Body of pancreas (tissue), 4 donors: Measurements from ENCODE around the gene TTYH2. TPM values are rescaled to one million over a fixed set of nuclear protein-coding genes. Genes with fewer than 3 reads are reported as not detected.

ENCODE experiments used
- ATAC-seq: fragments of 150-250 bp; one replicate; pipeline ENCODE4 v1.9.1; 2016
- DNase-seq, 4 donors: peaks; one replicate each; pipeline ENCODE4 v3.0.0-alpha.2; 2019
- H3K27ac ChIP-seq, 4 donors: fragments of 200-600 bp; sonication (generic); 1 replicate in 3 of 4; 2 replicates in 1 of 4; pipeline versions ENCODE4 v1.5.1 to v1.6.1; 2016 to 2019; ENCODE audit warnings: mild to moderate bottlenecking in 1 of 4, mixed read lengths in 1 of 4, moderate library complexity in 1 of 4
- H3K27me3 ChIP-seq, 2 donors: fragments of 200-600 bp; sonication (generic); one replicate each; pipeline ENCODE4 v1.6.0; 2016; ENCODE audit warnings: mild to moderate bottlenecking in 1 of 2
- H3K36me3 ChIP-seq, 2 donors: fragments of 200-600 bp; sonication (generic); replicated peaks in 1 of 2; 2 replicates each; pipeline ENCODE4 v1.5.1; 2016; ENCODE audit warnings: low read depth in 2 of 2; ENCODE audit not compliant: insufficient read depth in 1 of 2
- H3K4me1 ChIP-seq: fragments of 200-600 bp; sonication (generic); one replicate; pipeline ENCODE4 v1.6.0; 2016
- H3K4me3 ChIP-seq, 2 donors: fragments of 200-600 bp; sonication (generic); 1 replicate in 1 of 2; 2 replicates in 1 of 2; pipeline ENCODE4 v1.5.1; 2016 to 2019
- H3K9me3 ChIP-seq, 3 donors: fragments of 200-600 bp; sonication (generic); 1 replicate in 2 of 3; 2 replicates in 1 of 3; pipeline ENCODE4 v1.5.1; 2016
- CTCF ChIP-seq, 7 experiments: fragments of 450-650 bp in 4 of 7; fragments of 200-600 bp in 3 of 7; sonication (generic) in 3 of 7; IDR thresholded peaks; one replicate each; pipeline ENCODE4 v1.5.1; 2016 to 2019; ENCODE audit warnings: antibody characterized with exemption in 7 of 7
- POLR2A ChIP-seq, 3 donors: fragments of 450-650 bp; IDR thresholded peaks; one replicate each; pipeline ENCODE4 v1.6.1; 2016; ENCODE audit warnings: antibody characterized with exemption in 3 of 3, mild to moderate bottlenecking in 2 of 3
- WGBS, 2 donors: methylation state at CpG; one replicate each; pipeline ENCODE4 v1.1.5; 2017; 5-methylcytosine and 5-hydroxymethylcytosine counted together
- intact Hi-C: fragments of 100-400 bp; cut with DNase I; formaldehyde crosslinking; loops from one replicate; pipeline ENCODE4 v1.15.1; 2023
- total RNA-seq, 2 donors: library from RNA; depleted of rRNA; stranded (reverse); fragments of >200 nt; gene quantifications; one replicate each; pipeline ENCODE4 v1.1.0, GENCODE V29; 2016

TTYH2 gene
- total RNA-seq, 2 donors from 2014 or later, result 8.0 to 14.8 TPM

DNA sequence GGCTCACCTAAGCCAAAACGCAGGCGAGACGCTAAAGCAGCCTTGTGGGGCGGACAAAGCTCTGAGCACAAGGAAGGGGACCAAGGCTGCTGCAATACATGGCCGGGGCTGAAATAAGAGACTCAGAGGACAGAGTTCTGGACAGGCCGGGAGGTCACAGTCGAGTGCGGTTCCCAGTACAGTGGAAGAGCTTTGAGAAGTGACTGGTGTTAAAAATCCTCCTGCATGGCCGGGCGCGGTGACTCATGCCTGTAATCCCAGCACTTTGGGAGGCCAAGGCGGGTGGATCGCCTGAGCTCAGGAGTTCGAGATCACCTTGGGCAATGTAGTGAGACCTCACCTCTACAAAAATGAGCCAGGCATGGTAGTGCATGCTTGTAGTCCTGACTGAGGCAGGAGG is 10.5 kb downstream of the TTYH2 start:
- DNase-seq, result no peak
- WGBS, 2 donors, result 93 to 94% methylated on average over 14 of the region's 14 CpGs

GRCh38 chr17:74224959-74225725 is 11.8 kb downstream of the TTYH2 start:
- Histone ChIP-seq H3K36me3 (no peaks in the 10 kb centered on the region), H3K4me3 (no peak overlapping the region), H3K9me3 (no peaks in the 10 kb centered on the region), H3K4me1 (no peaks in the 10 kb centered on the region), H3K27me3 (no peaks in the 10 kb centered on the region), H3K27ac (no peak overlapping the region)
- DNase-seq (no peak), ATAC-seq (no peak)
- 90 to 92% methylated on average over 20 of the region's 20 CpGs for WGBS, 2 donors
- no peak for TF ChIP-seq POLR2A (IDR thresholded peaks at IDR 0.05)
- TF ChIP-seq CTCF (IDR thresholded peaks at IDR 0.05), result no peak
- intact Hi-C loops, result no loop called here

More for the DNA sequence above, 10.5 kb downstream of the TTYH2 start:
- Histone ChIP-seq H3K9me3 (no peaks in the 10 kb centered on the region), H3K4me3 (no peak overlapping the region), H3K4me1 (no peaks in the 10 kb centered on the region), H3K27ac (no peak overlapping the region), H3K27me3 (no peaks in the 10 kb centered on the region), H3K36me3 (no peaks in the 10 kb centered on the region)
- TF ChIP-seq POLR2A (IDR thresholded peaks at IDR 0.05), result no peak
- TF ChIP-seq CTCF (IDR thresholded peaks at IDR 0.05), result no peak
- no peak for ATAC-seq
- intact Hi-C loops, result no loop called here

DNA sequence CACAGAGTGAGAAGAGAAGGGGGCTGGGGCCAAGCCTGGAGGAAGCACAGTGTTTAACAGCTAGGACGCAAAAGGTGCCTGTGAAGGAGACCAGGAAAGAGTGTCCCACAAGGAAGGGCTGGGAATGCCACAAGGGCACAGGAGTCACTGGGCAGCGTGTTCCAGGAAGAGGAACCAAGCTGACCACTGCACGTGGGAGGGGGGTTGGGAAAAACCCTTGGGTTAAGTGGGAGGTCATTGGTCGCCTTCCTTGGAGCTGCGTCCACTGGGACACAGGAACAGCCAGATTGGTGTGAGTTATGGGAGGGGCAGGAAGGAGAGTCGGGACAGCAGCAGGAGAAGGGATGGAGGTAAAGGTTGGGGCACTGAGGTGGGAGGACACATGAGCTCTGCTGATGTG is 12.9 kb downstream of the TTYH2 start:
- no peaks in the 10 kb centered on the region for H3K36me3 ChIP-seq
- H3K27ac ChIP-seq, result no peak overlapping the region
- intact Hi-C loops, result no loop called here
- no peaks in the 10 kb centered on the region for H3K27me3 ChIP-seq
- H3K4me3 ChIP-seq, result no peak overlapping the region
- ATAC-seq (no peak), DNase-seq (no peak)
- H3K4me1 ChIP-seq, result peaks cover 2% of the 10 kb centered on the region
- no peak for TF ChIP-seq POLR2A (IDR thresholded peaks at IDR 0.05)
- TF ChIP-seq CTCF (IDR thresholded peaks at IDR 0.05), result no peak
- H3K9me3 ChIP-seq, result no peaks in the 10 kb centered on the region
- 80 to 90% methylated on average over 6 of the region's 6 CpGs for WGBS, 2 donors

DNA sequence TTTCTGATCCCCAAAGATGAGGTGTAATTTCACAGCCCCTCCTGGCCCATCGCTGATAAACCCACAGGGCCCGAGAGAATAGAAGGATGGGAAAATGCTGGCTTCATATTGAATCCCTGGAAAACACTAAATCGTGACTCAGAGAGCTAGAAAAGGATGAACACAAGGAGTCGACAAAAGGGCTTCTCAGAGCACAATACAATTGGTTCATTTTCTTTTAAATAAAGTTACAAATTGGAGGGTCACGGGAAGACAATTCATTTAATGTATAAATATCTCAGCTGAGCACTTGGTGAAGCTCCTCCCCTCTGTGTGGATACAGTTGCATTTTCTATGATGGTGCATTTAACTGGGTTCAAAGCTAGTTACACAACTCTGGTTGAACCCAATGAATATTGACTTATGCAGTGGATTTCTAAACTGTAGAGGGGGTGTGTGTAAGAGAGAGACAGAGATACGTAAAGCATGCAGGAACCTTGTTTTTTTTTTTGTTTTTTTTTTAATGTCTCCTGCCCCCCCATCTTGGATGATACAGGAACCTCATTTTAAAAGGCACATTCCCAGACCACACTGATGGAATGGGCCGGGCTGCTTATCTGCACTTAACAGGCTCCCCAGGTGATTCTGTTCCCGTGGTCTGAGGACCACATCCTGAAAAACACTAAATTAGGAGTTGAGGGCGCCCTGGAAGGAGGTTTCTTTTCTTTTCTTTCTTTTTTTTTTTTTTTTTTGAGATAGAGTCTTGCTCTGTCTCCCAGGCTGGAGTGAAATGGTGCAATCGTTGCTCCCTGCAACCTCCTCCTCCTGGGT is 14.1 kb downstream of the TTYH2 start:
- H3K36me3 ChIP-seq, result no peaks in the 10 kb centered on the region
- H3K4me1 ChIP-seq, result peaks cover 14% of the 10 kb centered on the region
- H3K4me3 ChIP-seq, result no peak overlapping the region
- ATAC-seq (no peak), DNase-seq (no peak)
- TF ChIP-seq POLR2A (IDR thresholded peaks at IDR 0.05) (no peak), CTCF (IDR thresholded peaks at IDR 0.05) (no peak)
- intact Hi-C loops, result no loop called here
- H3K27ac ChIP-seq, result no peak overlapping the region
- WGBS, 2 donors, result 79 to 83% methylated on average over 10 of the region's 10 CpGs
- no peaks in the 10 kb centered on the region for H3K27me3 ChIP-seq
- H3K9me3 ChIP-seq, result no peaks in the 10 kb centered on the region
